IPS DF 19.7 (cell line): ENCODE measurements around the gene ME1.
"Not testable (repeated sequence)": the region's sequence is repeated elsewhere in the genome, so short reads cannot be mapped to it uniquely, and the experiment has no call there.

Source experiments
- DNase-seq: peaks from one replicate; pipeline ENCODE4 v3.0.0-alpha.2; 2013; ENCODE audit warnings: low read depth, low spot score

The ME1 gene

GRCh38 chr6:83192456-83192855 is 238.4 kb downstream of the ME1 start:
- no peak for DNase-seq

DNA sequence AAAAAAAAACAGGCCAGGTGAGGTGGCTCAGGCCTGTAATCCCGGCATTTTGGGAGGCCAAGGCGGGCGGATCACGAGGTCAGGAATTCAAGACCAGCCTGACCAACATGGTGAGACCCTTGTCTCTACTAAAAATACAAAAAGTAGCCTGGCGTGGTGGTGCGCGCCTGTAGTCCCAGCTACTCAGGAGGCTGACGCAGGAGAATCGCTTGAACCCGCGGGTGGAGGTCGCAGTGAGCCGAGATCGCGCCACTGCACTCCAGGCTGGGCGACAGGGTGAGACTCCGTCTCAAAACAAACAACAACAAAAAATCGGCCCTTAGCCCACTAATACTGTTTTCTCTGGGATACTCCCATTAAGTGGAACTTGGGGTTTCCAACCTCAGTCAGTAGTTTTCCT is 238.9 kb downstream of the ME1 start:
- not testable (repeated sequence) for DNase-seq

DNA sequence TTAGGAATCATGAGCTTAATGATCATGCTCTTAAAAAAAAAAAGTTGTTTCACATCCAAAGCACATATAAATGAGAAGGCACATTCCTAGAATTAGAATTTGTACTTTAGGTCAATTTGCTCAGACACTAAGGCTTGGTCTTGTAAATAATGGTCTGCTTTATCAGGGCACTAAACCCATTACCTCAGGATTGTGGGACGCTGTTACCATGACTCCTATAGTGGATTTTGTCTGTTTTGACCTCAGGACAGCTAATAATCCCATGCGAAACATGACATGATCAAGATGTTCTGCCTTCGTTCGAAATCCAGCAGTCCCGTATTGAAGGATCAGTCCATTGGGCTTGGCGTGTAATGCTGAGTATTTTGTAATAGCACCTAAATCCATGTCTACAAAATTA is 240.2 kb downstream of the ME1 start:
- no peak for DNase-seq

DNA sequence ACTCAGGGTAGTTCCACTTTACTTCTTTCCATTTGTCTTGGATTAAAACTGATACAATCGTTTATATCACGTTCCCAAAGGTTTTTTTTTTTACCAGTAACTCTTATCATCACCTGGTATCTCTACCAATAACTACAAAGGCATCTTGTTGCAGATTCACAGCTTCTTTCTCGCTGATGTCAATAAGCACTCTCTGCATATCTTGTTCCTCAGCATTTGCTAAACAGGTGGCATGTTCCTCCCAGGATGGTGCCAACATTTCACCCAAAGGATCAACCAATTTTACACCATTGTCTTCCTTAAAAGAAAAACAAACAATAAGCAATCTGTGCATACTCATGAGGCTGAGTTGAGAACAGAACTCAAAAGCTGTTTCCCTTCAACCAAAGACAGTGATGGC is 242.3 kb downstream of the ME1 start:
- no peak for DNase-seq

DNA sequence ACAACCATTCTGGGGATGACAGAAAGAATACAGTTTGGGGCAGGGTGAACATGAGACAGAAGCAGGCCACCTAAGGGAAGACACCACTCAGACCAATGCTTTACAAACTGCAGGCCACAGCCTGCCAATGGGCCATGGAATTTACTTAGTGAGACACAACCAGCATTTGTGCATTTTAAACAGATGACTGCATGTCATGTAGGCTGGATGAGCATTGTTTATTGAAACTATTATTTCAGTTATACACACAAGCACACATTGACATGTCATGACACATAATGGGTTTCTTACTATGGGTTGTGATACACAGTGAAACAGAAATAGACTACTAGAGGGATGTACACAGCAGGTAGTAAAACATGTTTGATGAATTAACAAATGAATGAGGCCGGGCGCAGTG is 245.8 kb downstream of the ME1 start:
- DNase-seq = no peak

GRCh38 chr6:83183082-83183828 is 247.6 kb downstream of the ME1 start:
- no peak for DNase-seq

DNA sequence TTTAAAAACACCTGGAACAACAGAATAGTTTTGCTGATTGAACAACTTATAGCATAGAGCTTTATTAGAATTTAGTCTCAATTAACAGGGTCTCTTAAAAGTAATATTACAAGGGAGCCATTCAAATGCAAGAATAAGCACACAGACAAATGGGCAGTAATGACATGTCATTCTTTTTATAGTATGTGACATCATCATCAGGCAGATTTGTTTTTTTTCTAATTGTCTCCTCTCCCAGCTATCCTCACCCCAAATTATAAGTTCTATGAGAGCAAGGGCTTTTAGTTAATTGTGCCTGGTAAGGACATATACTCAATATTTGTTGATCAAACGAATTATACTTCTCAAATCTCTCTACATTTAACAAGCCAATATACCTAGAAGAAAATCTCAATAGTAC is 248.7 kb downstream of the ME1 start:
- no peak for DNase-seq

DNA sequence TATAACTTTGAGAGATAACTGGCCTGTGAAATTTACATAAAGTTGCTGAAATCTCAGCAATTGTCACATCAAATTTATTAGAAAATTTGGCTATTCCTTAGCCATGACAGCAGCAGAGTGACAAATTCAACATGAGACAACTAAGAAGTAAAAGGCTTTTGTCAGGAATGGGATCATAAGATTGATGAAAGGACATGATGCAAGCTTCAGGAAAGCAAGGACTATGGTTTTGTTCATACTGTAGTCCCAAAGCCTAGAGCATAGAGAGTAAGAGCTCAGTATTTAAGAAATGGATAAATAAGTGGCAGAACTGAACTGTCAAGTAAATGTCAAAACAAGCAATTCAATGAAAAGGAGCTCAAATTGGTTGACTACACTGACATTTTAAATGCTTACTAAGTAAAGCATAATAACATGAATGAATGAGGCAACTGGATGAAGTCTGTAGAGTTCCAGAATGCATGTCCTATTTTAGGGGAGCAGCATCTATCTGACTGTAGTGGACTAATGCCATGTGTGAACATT is 250.4 kb downstream of the ME1 start:
- DNase-seq = no peak

DNA sequence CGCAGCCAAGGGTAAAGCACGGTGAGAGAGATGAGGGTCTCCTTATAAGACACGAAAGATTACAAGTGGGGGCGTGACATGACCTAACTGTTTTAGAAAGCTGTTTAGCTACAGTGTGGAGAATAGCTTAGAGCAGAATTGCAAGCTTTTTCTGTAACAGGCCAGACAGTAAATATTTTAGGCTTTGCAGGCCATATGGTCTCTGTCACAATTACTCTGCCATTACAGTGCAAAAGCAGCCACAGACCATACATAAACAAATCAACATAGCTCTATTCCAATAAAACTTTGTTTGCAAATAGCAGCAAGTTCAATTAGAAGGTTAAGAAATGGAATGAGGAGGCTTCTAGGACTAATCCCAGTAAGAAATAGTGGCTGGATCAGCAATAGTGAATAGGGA is 254.6 kb downstream of the ME1 start:
- DNase-seq = no peak

GRCh38 chr6:83169511-83169910 is 261.3 kb downstream of the ME1 start:
- DNase-seq = no peak

DNA sequence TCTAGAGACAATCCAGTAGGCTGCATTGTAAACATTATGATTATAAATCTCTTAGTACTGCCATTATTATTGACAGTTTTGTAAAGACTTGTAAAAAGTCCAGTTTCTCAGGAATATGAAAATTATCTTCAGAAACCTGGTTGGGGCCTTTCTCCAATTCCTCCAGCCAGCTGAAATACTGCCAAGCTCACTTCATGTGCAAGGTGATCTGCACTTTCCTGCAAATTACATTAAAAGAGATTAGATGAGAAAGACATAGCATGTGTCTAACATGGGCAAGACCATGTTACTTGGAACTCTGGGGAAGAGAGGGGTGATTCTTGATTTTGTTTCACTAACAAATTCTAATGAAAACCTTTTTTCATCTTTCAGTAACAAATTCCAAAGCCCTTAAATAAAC is 261.7 kb downstream of the ME1 start:
- no peak for DNase-seq

DNA sequence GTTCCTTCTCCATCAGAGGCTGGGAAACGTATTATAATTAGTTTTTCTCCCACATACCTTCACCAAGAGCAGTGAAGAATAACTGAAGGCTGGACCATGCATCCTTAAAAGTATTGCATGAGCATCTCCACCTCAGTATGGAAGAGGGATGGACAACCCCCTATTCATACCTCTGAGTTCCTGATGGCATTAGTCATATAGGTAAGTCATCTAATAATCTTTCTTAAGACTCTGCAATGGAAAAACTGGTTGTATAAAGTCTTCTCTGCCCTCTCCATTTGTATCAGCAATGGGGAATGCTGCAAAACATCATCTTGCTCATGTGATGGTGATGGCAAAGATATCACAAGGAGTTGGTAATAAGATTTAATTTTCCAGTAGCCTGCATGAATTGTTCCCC is 262.3 kb downstream of the ME1 start:
- DNase-seq = no peak

- no peak for DNase-seq
Measured at GRCh38 chr6:83167726-83168278, 263.0 kb downstream of the ME1 start.
